Keratinocyte (primary cell): ENCODE measurements around the gene HECTD4.

Source experiments
- EZH2 ChIP-seq: IDR thresholded peaks from one replicate; pipeline ENCODE4 v1.6.1; 2012; ENCODE audit warnings: inconsistent platforms, mild to moderate bottlenecking, low read length, moderate library complexity
- TF ChIP-seq, protein P1 (sequence below), 3 experiments: IDR thresholded peaks in 1 of 3; conservative IDR thresholded peaks in 1 of 3; optimal IDR thresholded peaks in 1 of 3; 2 replicates in 2 of 3; 3 replicates in 1 of 3; pipeline versions ENCODE3 to v1.5.1; 2011; ENCODE audit warnings: low read length in 3 of 3, mild to moderate bottlenecking in 3 of 3, moderate library complexity in 2 of 3, control low read depth in 1 of 3, inconsistent platforms in 1 of 3; ENCODE audit not compliant: insufficient read depth in 2 of 3; ENCODE audit errors: extremely low read depth in 1 of 3

GRCh38 chr12:112270673-112271072, 111.6 kb downstream of the HECTD4 start:
- TF ChIP-seq, protein P1, sequence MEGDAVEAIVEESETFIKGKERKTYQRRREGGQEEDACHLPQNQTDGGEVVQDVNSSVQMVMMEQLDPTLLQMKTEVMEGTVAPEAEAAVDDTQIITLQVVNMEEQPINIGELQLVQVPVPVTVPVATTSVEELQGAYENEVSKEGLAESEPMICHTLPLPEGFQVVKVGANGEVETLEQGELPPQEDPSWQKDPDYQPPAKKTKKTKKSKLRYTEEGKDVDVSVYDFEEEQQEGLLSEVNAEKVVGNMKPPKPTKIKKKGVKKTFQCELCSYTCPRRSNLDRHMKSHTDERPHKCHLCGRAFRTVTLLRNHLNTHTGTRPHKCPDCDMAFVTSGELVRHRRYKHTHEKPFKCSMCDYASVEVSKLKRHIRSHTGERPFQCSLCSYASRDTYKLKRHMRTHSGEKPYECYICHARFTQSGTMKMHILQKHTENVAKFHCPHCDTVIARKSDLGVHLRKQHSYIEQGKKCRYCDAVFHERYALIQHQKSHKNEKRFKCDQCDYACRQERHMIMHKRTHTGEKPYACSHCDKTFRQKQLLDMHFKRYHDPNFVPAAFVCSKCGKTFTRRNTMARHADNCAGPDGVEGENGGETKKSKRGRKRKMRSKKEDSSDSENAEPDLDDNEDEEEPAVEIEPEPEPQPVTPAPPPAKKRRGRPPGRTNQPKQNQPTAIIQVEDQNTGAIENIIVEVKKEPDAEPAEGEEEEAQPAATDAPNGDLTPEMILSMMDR (optimal IDR thresholded peaks at IDR 0.05 in 1 of 3, IDR thresholded peaks at IDR 0.05 in 1 of 3, conservative IDR thresholded peaks at IDR 0.05 in 1 of 3; ENCODE audit: extremely low read depth in 1 of 3, insufficient read depth in 2 of 3, low read length in 3 of 3), result no peak
- no peak for TF ChIP-seq EZH2
